RWPE2 (cell line): ENCODE results near the gene RNH1.

Experiments
- ATAC-seq: fragments of 200-7000 bp; cut with Tn5 transposase; 3 replicates; pipeline ENCODE4 v1.9.1; 2021; ENCODE audit warnings: low read depth
- DNase-seq: peaks from one replicate; pipeline ENCODE4 v3.0.0-alpha.2; 2020; ENCODE audit warnings: low spot score
- H3K27ac ChIP-seq: fragments of 450-650 bp; 2 replicates; pipeline ENCODE4 v1.5.1; 2017; ENCODE audit warnings: mild to moderate bottlenecking; ENCODE audit not compliant: poor library complexity, severe bottlenecking
- H3K27me3 ChIP-seq: fragments of 250-450 bp; sonication (Bioruptor Pico); 2 replicates; pipeline ENCODE4 v1.5.1; 2021; ENCODE audit warnings: mild to moderate bottlenecking, moderate library complexity; ENCODE audit not compliant: insufficient read depth, poor library complexity, severe bottlenecking
- H3K36me3 ChIP-seq: fragments of 250-450 bp; sonication (Bioruptor Pico); 2 replicates; pipeline ENCODE4 v1.5.1; 2020; ENCODE audit warnings: low read depth, mild to moderate bottlenecking, moderate library complexity
- H3K4me1 ChIP-seq: fragments of 250-450 bp; sonication (Bioruptor Pico); 2 replicates; pipeline ENCODE4 v1.5.1; 2021; ENCODE audit warnings: mild to moderate bottlenecking, moderate library complexity; ENCODE audit not compliant: insufficient read depth, poor library complexity, severe bottlenecking
- H3K4me3 ChIP-seq: fragments of 250-450 bp; sonication (Bioruptor Pico); 2 replicates; pipeline ENCODE4 v1.5.1; 2021; ENCODE audit warnings: mild to moderate bottlenecking, moderate library complexity; ENCODE audit not compliant: severe bottlenecking
- H3K9me3 ChIP-seq: fragments of 250-450 bp; sonication (Bioruptor Pico); 2 replicates; pipeline ENCODE4 v1.5.1; 2021; ENCODE audit warnings: mild to moderate bottlenecking, moderate library complexity; ENCODE audit not compliant: severe bottlenecking
- CTCF ChIP-seq: fragments of 450-650 bp; IDR thresholded peaks from one replicate; pipeline ENCODE4 v1.5.1; 2017; ENCODE audit warnings: mild to moderate bottlenecking, moderate library complexity; ENCODE audit not compliant: poor library complexity, severe bottlenecking

RNH1 gene

DNA sequence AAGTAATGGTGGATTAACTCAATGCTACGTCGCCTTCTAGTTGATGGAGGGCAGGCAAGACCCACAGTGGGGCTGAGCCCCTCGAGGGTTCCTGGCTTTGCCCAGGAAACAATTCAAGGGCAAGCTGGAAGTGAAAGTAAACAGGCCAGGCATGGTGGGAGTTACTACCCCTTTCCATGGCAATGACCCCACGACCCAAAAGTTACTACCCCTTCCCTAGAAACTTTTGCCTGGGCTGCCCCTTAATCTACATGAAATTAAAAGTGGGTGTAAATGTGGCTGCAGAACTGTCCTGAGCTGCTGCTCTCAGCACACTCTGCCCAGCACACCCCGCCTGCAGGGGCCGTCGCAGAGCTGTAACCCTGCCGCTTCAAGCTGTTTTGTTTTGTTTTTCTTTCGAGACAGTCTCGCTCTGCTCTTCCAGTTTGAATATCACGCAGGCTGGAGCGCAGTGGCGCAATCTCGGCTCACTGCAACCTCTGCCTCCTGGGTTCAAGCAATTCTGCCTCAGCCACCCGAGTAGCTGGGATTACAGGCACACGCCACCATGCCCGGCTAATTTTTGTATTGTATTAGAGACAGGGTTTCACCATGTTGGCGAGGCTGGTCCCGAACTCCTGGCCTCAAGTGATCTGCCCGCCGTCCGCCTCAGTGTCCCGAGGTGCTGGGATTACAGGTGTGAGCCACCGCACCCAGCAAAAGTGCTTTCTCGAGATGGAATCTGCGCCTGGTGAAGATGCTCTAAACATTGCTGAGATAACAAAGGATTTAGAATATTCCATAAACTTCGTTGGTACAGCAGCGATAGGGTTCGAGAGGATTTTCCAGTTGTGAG lies 5.9 kb upstream of the RNH1 start:
- H3K36me3 ChIP-seq: peaks cover 31% of the 10 kb centered on the region
- TF ChIP-seq CTCF: no peak
- H3K4me1 ChIP-seq: peaks cover 16% of the 10 kb centered on the region
- no peak for ATAC-seq
- DNase-seq: no peak
- H3K4me3 ChIP-seq: no peak overlapping the region
- H3K9me3 ChIP-seq: no peaks in the 10 kb centered on the region
- H3K27ac ChIP-seq: no peak overlapping the region
- no peaks in the 10 kb centered on the region for H3K27me3 ChIP-seq

GRCh38 chr11:508956-509355 lies 1.9 kb upstream of the RNH1 start:
- Histone ChIP-seq H3K4me3 (no peak overlapping the region), H3K4me1 (peaks cover 11% of the 10 kb centered on the region), H3K36me3 (peaks cover 39% of the 10 kb centered on the region), H3K9me3 (no peaks in the 10 kb centered on the region), H3K27me3 (no peaks in the 10 kb centered on the region), H3K27ac (no peak overlapping the region)
- TF ChIP-seq CTCF: no peak
- DNase-seq: no peak
- ATAC-seq: no peak

- no peaks in the 10 kb centered on the region for H3K27me3 ChIP-seq
- no peak for DNase-seq
- no peaks in the 10 kb centered on the region for H3K9me3 ChIP-seq
- no peak for ATAC-seq
- H3K36me3 ChIP-seq: peaks cover 35% of the 10 kb centered on the region
- peak overlapping the region; percentile 70 for H3K4me3 ChIP-seq
- peak overlapping the region; percentile 94 for H3K27ac ChIP-seq
- no peak for TF ChIP-seq CTCF
- peaks cover 11% of the 10 kb centered on the region for H3K4me1 ChIP-seq
Observed at GRCh38 chr11:507727-508515, 879 bp upstream of the RNH1 start.

DNA sequence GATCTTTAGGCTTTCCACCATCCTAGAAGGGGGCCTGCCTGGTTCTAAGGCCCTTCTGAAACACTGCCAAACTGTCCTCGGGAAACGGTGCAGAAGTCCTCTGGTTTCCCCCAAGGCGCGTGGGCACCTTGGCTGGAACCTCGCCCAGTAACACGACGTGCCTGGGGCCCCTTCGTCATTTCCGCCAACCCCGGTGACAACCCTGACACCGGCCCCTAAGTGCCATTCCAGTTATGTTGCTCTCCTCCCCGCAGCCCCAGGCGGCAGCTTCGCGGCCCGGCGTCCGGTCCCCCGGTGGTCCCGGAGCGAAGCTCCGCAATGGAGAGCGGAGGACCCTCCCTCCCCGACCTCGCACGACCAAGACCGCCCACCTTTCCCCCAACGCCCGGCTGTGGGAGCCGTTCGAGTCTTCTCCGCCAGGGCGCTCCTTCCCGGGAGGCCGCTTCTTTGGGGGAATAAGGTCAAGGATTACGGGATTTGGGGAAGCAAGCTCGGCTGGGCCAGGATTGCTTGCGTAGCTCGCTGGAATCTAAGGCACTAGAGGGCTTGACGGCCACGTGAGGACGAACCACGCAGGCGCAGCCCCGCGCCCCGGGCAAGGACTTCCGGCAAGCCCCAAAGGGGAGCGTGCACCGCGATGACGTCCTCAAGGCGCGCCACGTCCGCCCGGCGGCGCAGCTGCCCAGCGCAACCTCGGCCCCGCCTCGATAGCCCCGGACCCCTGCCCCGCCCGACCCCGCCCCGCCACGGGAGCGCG lies 626 bp downstream of the RNH1 start:
- Histone ChIP-seq H3K36me3 (peaks cover 38% of the 10 kb centered on the region), H3K27me3 (no peaks in the 10 kb centered on the region), H3K27ac (peak overlapping the region; percentile 94), H3K9me3 (no peaks in the 10 kb centered on the region), H3K4me1 (peaks cover 11% of the 10 kb centered on the region), H3K4me3 (peak overlapping the region; percentile 70)
- DNase-seq: peak; percentile 98
- peak; percentile 72 for ATAC-seq
- no peak for TF ChIP-seq CTCF
